Measurements from ENCODE around the gene RCSD1.

Gene RCSD1

GRCh38 chr1:167620002-167620401 is 10.0 kb upstream of the RCSD1 start:
- no peak for TF ChIP-seq RAD21 (IDR thresholded peaks at IDR 0.05; ENCODE audit: low read depth)
- no peak for TF ChIP-seq NFIC (IDR thresholded peaks at IDR 0.05)
- TF ChIP-seq YY1 (IDR thresholded peaks at IDR 0.05; ENCODE audit: low read depth) = no peak
- no peak for TF ChIP-seq CEBPB (IDR thresholded peaks at IDR 0.05)
- no peak for TF ChIP-seq EP300 (IDR thresholded peaks at IDR 0.05; ENCODE audit: borderline replicate concordance)
- TF ChIP-seq REST (IDR thresholded peaks at IDR 0.05; ENCODE audit: low read depth) = no peak
- TF ChIP-seq TAF1 (IDR thresholded peaks at IDR 0.05; ENCODE audit: low read depth) = no peak
- no peak for TF ChIP-seq ZBTB7A (IDR thresholded peaks at IDR 0.05; ENCODE audit: low read depth)
- TF ChIP-seq CREB1 (IDR thresholded peaks at IDR 0.05; ENCODE audit: low read depth) = no peak
- TF ChIP-seq TCF12 (IDR thresholded peaks at IDR 0.05; ENCODE audit: low read depth) = no peak
- no peak for TF ChIP-seq TEAD4 (IDR thresholded peaks at IDR 0.05)
- TF ChIP-seq, protein P1, sequence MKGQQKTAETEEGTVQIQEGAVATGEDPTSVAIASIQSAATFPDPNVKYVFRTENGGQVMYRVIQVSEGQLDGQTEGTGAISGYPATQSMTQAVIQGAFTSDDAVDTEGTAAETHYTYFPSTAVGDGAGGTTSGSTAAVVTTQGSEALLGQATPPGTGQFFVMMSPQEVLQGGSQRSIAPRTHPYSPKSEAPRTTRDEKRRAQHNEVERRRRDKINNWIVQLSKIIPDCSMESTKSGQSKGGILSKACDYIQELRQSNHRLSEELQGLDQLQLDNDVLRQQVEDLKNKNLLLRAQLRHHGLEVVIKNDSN (IDR thresholded peaks at IDR 0.05) = no peak
- no peak for TF ChIP-seq MAX (IDR thresholded peaks at IDR 0.05)
- TF ChIP-seq FOXM1 (IDR thresholded peaks at IDR 0.05; ENCODE audit: borderline replicate concordance, low read depth) = no peak
- no peak for TF ChIP-seq EGR1 (IDR thresholded peaks at IDR 0.05)

DNA sequence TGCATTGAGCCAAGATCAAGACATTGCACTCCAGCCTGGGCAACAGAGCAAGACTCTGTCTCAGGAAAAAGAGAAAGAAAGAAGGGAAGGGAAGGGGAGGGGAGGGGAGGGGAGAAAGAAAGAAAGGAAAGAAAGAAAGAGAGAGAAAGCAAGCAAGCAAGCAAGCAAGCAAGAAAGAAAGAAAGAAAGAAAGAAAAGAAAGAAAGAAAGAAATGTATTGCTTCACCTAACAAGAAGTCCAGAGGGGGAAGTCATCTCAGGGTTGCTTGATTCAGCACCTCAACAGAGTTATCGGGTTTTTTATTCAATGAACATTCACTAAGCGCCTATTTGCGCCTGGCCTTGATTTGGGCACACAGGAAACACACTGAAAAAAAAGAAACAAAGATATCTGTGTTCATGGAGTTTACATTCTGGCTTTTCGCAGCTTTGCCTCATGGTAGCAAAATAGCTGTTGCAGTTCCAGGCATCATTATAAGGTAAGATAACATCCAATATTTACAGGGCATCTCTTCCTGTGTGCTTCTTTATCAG is 8.2 kb upstream of the RCSD1 start:
- TF ChIP-seq TCF12 (IDR thresholded peaks at IDR 0.05; ENCODE audit: low read depth) (no peak), MAX (IDR thresholded peaks at IDR 0.05) (no peak), REST (IDR thresholded peaks at IDR 0.05; ENCODE audit: low read depth) (no peak), TEAD4 (IDR thresholded peaks at IDR 0.05) (no peak), CREB1 (IDR thresholded peaks at IDR 0.05; ENCODE audit: low read depth) (no peak), CEBPB (IDR thresholded peaks at IDR 0.05) (no peak), RAD21 (IDR thresholded peaks at IDR 0.05; ENCODE audit: low read depth) (no peak), FOXM1 (IDR thresholded peaks at IDR 0.05; ENCODE audit: borderline replicate concordance, low read depth) (no peak), NFIC (IDR thresholded peaks at IDR 0.05) (no peak), TAF1 (IDR thresholded peaks at IDR 0.05; ENCODE audit: low read depth) (no peak), YY1 (IDR thresholded peaks at IDR 0.05; ENCODE audit: low read depth) (no peak)
- TF ChIP-seq, protein P1 (IDR thresholded peaks at IDR 0.05) = no peak

GRCh38 chr1:167623951-167624350 is 6.1 kb upstream of the RCSD1 start:
- no peak for TF ChIP-seq MAX (IDR thresholded peaks at IDR 0.05)
- no peak for TF ChIP-seq CREB1 (IDR thresholded peaks at IDR 0.05; ENCODE audit: low read depth)
- TF ChIP-seq ZBTB7A (IDR thresholded peaks at IDR 0.05; ENCODE audit: low read depth) = no peak
- TF ChIP-seq CEBPB (IDR thresholded peaks at IDR 0.05) = no peak
- TF ChIP-seq TCF12 (IDR thresholded peaks at IDR 0.05; ENCODE audit: low read depth) = no peak

DNA sequence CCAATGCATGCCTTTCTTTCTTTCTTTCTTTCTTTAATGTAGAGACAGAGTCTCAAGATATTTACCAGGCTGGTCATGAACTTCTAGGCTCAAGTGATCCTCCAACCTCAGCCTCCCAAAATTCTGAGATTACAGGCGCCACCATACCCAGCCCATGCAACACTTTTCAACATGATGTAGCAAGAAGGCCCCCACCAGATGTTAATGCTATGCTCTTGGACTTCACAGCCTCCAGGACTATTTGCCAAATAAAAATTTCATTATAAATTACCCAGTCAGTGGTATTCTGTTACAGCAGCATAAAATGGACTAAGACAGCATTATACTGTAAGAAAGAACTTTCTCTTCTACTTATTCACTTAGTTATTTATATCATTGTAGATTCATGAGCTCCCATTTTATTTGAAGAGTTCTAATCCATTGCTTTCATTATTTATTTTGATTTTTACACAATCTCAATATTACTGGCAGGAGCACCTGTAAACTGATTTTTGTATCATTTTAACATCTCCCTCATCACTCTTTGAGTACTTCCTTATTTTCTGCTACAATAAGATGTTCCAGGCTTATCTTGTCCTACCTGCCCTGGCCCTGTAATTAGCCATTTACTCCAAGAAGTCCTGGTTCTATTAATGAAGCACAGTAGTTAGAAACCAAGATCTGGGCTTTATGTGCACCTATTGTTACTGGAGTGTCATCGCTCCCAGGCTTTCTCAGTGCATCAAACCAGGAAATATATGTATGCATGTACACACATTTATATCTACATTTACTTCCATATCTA is 4.8 kb upstream of the RCSD1 start:
- TF ChIP-seq MAX (IDR thresholded peaks at IDR 0.05) (no peak), EGR1 (IDR thresholded peaks at IDR 0.05) (no peak), NFIC (IDR thresholded peaks at IDR 0.05) (no peak), CEBPB (IDR thresholded peaks at IDR 0.05) (no peak), YY1 (IDR thresholded peaks at IDR 0.05; ENCODE audit: low read depth) (no peak), TEAD4 (IDR thresholded peaks at IDR 0.05) (no peak), CREB1 (IDR thresholded peaks at IDR 0.05; ENCODE audit: low read depth) (no peak), TCF12 (IDR thresholded peaks at IDR 0.05; ENCODE audit: low read depth) (no peak), TAF1 (IDR thresholded peaks at IDR 0.05; ENCODE audit: low read depth) (no peak), FOXM1 (IDR thresholded peaks at IDR 0.05; ENCODE audit: borderline replicate concordance, low read depth) (no peak), EP300 (IDR thresholded peaks at IDR 0.05; ENCODE audit: borderline replicate concordance) (no peak), ZBTB7A (IDR thresholded peaks at IDR 0.05; ENCODE audit: low read depth) (no peak), RAD21 (IDR thresholded peaks at IDR 0.05; ENCODE audit: low read depth) (no peak), REST (IDR thresholded peaks at IDR 0.05; ENCODE audit: low read depth) (no peak)
- TF ChIP-seq, protein P1 (IDR thresholded peaks at IDR 0.05) = no peak
